Parathyroid adenoma (tissue), 2 donors: Measurements from ENCODE around the gene CITED2.

Experiments used
- H2AFZ ChIP-seq: fragments of 300-600 bp; sonication (generic); one replicate; pipeline ENCODE4 v1.7.0; 2017; ENCODE audit warnings: antibody characterized with exemption, mild to moderate bottlenecking
- H3K27ac ChIP-seq: fragments of 300-600 bp; sonication (generic); one replicate; pipeline ENCODE4 v1.7.0; 2017
- H3K27me3 ChIP-seq: fragments of 300-600 bp; sonication (generic); one replicate; pipeline ENCODE4 v1.7.0; 2017; ENCODE audit warnings: low read length; ENCODE audit not compliant: control insufficient read depth, insufficient read depth
- H3K36me3 ChIP-seq: fragments of 300-600 bp; sonication (generic); one replicate; pipeline ENCODE4 v1.7.0; 2017; ENCODE audit warnings: low read length; ENCODE audit not compliant: control insufficient read depth, insufficient read depth
- H3K4me1 ChIP-seq: fragments of 300-600 bp; sonication (generic); one replicate; pipeline ENCODE4 v1.7.0; 2017; ENCODE audit warnings: control low read depth
- H3K4me2 ChIP-seq: fragments of 300-600 bp; sonication (generic); one replicate; pipeline ENCODE4 v1.7.0; 2017; ENCODE audit warnings: low read length
- H3K4me3 ChIP-seq: fragments of 300-600 bp; sonication (generic); one replicate; pipeline ENCODE4 v1.7.0; 2017; ENCODE audit warnings: low read depth, low read length
- H3K79me2 ChIP-seq: fragments of 300-600 bp; sonication (generic); one replicate; pipeline ENCODE4 v1.7.0; 2017; ENCODE audit warnings: control low read depth
- H3K9ac ChIP-seq: fragments of 300-600 bp; sonication (generic); one replicate; pipeline ENCODE4 v1.7.0; 2017; ENCODE audit warnings: mild to moderate bottlenecking
- H3K9me3 ChIP-seq: fragments of 300-600 bp; sonication (generic); one replicate; pipeline ENCODE4 v1.7.0; 2017; ENCODE audit warnings: low read length; ENCODE audit not compliant: control insufficient read depth
- TF ChIP-seq, protein P1 (sequence below): fragments of 300-600 bp; sonication (generic); IDR thresholded peaks from one replicate; pipeline ENCODE4 v1.7.0; 2017; ENCODE audit warnings: antibody characterized with exemption, mild to moderate bottlenecking
- donor health status: primary hyperparathyroidism.

Gene CITED2

DNA sequence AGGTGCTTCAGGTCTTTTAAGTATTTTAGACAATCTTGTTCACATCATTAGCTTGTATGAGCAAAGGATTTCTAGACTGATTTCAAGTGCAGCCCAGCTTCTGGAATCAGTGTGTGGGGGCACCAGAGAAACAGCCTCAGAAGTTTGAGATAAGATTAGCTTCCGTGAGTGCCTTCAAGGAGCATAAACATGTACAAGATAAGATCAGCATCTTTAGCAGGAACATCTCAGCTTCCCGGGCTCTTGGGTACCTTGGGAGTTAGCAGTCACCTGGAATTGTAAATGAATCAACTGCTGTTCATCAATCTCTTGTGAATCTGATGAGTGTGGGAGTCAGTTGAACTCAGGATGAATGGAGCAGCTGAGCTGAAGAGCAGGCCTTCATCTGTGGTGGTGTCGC, 12.0 kb upstream of the CITED2 start:
- H3K9ac ChIP-seq, result no peak overlapping the region
- TF ChIP-seq, protein P1, sequence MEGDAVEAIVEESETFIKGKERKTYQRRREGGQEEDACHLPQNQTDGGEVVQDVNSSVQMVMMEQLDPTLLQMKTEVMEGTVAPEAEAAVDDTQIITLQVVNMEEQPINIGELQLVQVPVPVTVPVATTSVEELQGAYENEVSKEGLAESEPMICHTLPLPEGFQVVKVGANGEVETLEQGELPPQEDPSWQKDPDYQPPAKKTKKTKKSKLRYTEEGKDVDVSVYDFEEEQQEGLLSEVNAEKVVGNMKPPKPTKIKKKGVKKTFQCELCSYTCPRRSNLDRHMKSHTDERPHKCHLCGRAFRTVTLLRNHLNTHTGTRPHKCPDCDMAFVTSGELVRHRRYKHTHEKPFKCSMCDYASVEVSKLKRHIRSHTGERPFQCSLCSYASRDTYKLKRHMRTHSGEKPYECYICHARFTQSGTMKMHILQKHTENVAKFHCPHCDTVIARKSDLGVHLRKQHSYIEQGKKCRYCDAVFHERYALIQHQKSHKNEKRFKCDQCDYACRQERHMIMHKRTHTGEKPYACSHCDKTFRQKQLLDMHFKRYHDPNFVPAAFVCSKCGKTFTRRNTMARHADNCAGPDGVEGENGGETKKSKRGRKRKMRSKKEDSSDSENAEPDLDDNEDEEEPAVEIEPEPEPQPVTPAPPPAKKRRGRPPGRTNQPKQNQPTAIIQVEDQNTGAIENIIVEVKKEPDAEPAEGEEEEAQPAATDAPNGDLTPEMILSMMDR, result no peak
- H3K4me2 ChIP-seq, result no peak overlapping the region
- H3K4me1 ChIP-seq, result peaks cover 2% of the 10 kb centered on the region
- no peaks in the 10 kb centered on the region for H3K79me2 ChIP-seq
- no peaks in the 10 kb centered on the region for H3K9me3 ChIP-seq
- no peak overlapping the region for H3K4me3 ChIP-seq
- no peak overlapping the region for H3K27ac ChIP-seq
- H3K36me3 ChIP-seq, result no peaks in the 10 kb centered on the region
- no peak overlapping the region for H2AFZ ChIP-seq
- H3K27me3 ChIP-seq, result no peaks in the 10 kb centered on the region

DNA sequence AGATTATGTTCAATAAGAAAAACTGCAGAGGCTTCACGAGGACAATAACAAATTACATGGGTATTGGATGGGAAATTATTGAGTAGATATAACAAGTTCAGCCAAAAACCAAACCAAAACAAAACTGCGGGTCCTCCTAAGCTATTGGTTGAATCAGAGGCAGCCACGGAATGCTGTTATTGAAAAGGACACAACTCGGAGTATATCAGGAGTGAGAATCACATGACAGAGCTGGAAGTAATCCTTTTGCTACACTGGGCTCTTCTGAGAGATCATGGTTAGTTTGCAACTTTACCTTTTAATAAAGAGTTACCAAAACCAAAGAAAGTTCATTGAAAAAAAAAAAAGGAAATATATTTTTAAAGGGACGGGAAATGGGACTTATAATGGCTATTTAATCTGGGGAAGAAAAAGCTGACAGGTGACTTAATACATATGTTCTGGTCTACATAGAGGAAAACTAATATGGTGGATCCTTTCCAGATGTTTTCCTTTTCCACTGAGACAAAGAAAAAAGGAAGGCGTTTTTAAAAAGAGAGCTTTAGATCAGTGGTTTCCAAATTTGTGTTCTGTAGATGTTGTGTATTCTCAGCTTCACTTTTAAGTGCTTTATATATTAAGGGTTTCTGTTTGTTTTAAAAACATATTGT, 6.9 kb upstream of the CITED2 start:
- TF ChIP-seq, protein P1, result no peak
- no peak overlapping the region for H3K27ac ChIP-seq

DNA sequence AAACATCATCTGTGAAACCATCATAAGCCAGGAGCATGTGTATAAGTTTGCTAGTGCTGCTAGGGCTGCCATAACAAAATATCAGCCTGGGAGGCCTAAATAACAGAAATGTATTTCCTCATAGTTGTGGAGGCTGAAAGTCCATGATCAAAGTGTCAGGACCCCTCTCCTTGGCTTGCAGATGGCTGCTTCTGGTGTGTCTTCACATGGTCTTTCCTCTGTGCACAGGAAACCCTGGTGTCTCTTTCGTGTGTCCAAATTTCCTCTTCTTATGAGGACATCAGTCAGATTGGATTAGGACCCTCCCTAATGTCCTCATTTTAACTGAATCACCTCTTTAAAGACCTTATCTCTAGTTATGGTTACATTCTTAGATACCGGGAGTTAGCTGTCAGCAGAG, 6.2 kb upstream of the CITED2 start:
- Histone ChIP-seq H3K9me3 (no peaks in the 10 kb centered on the region), H3K79me2 (no peaks in the 10 kb centered on the region), H3K4me1 (peaks cover 7% of the 10 kb centered on the region), H2AFZ (no peak overlapping the region), H3K36me3 (no peaks in the 10 kb centered on the region), H3K4me3 (no peak overlapping the region), H3K27ac (no peak overlapping the region), H3K4me2 (no peak overlapping the region), H3K27me3 (no peaks in the 10 kb centered on the region), H3K9ac (no peak overlapping the region)
- TF ChIP-seq, protein P1, result no peak

More for the DNA sequence above, 6.9 kb upstream of the CITED2 start:
- H3K4me2 ChIP-seq, result peak overlapping the region; percentile 37
- no peak overlapping the region for H3K9ac ChIP-seq
- no peaks in the 10 kb centered on the region for H3K36me3 ChIP-seq
- no peaks in the 10 kb centered on the region for H3K79me2 ChIP-seq
- peak overlapping the region; percentile 29 for H3K4me3 ChIP-seq
- H3K9me3 ChIP-seq, result no peaks in the 10 kb centered on the region
- H2AFZ ChIP-seq, result peak overlapping the region; percentile 47
- H3K27me3 ChIP-seq, result no peaks in the 10 kb centered on the region
- peaks cover 9% of the 10 kb centered on the region for H3K4me1 ChIP-seq

DNA sequence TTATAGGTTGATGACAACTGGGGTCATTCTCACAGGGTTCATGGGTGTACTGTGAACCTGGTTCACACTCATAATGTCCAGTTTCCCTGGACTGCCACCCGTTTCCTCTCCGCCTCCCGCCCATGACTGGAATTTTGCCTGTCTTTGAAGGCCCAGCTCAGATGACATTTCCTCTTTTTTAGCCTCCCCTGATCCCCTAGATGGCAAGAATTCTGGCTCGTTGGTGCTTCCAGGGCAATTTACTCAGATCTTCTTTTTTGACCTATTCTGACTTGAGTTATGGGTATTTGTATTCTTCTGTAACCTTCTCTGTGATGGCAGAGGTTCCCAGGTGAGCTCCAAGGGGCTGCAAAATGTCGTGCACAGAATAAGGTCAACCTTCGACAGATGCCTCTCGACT, 5.7 kb upstream of the CITED2 start:
- H3K27me3 ChIP-seq, result no peaks in the 10 kb centered on the region
- H3K79me2 ChIP-seq, result no peaks in the 10 kb centered on the region
- no peaks in the 10 kb centered on the region for H3K9me3 ChIP-seq
- H3K4me2 ChIP-seq, result no peak overlapping the region
- peaks cover 7% of the 10 kb centered on the region for H3K4me1 ChIP-seq
- H3K4me3 ChIP-seq, result no peak overlapping the region
- no peak overlapping the region for H3K9ac ChIP-seq
- H2AFZ ChIP-seq, result peak overlapping the region; percentile 18
- H3K27ac ChIP-seq, result no peak overlapping the region
- TF ChIP-seq, protein P1, result no peak
- H3K36me3 ChIP-seq, result no peaks in the 10 kb centered on the region

DNA sequence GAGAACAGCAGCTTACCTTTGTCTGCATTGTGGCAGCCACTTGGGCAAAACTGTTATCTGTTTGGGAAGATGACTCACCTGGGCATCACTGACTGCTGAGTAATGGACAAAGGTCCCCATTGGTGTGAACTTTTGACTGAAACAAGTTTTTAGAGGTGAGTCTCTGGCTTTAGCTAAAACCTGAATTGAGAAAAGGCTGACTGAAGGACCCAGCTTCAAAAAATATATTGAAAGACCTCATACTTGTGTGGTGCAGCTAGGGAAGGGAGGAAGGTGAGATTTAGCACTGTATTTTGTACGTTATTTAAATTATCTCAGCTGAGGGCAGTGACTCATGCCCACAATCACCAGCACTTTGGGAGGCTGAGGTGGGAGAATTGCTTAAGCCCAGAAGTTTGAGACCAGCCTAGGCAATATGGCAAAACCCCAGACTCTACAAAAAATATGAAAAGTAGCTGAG, 4.5 kb upstream of the CITED2 start:
- H3K4me3 ChIP-seq, result no peak overlapping the region
- no peak overlapping the region for H3K27ac ChIP-seq
- H3K4me1 ChIP-seq, result peaks cover 7% of the 10 kb centered on the region
- peaks cover 3% of the 10 kb centered on the region for H3K36me3 ChIP-seq
- H3K9me3 ChIP-seq, result no peaks in the 10 kb centered on the region
- TF ChIP-seq, protein P1, result no peak
- H3K79me2 ChIP-seq, result peaks cover 5% of the 10 kb centered on the region
- no peaks in the 10 kb centered on the region for H3K27me3 ChIP-seq
- no peak overlapping the region for H3K4me2 ChIP-seq
- H3K9ac ChIP-seq, result no peak overlapping the region
- H2AFZ ChIP-seq, result no peak overlapping the region
